Parathyroid adenoma (tissue), 2 donors: ENCODE results near the gene ITPK1.

Experiments
- H2AFZ ChIP-seq: fragments of 300-600 bp; sonication (generic); one replicate; pipeline ENCODE4 v1.7.0; 2017; ENCODE audit warnings: antibody characterized with exemption, mild to moderate bottlenecking
- H3K27ac ChIP-seq: fragments of 300-600 bp; sonication (generic); one replicate; pipeline ENCODE4 v1.7.0; 2017
- H3K27me3 ChIP-seq: fragments of 300-600 bp; sonication (generic); one replicate; pipeline ENCODE4 v1.7.0; 2017; ENCODE audit warnings: low read length; ENCODE audit not compliant: control insufficient read depth, insufficient read depth
- H3K36me3 ChIP-seq: fragments of 300-600 bp; sonication (generic); one replicate; pipeline ENCODE4 v1.7.0; 2017; ENCODE audit warnings: low read length; ENCODE audit not compliant: control insufficient read depth, insufficient read depth
- H3K4me1 ChIP-seq: fragments of 300-600 bp; sonication (generic); one replicate; pipeline ENCODE4 v1.7.0; 2017; ENCODE audit warnings: control low read depth
- H3K4me2 ChIP-seq: fragments of 300-600 bp; sonication (generic); one replicate; pipeline ENCODE4 v1.7.0; 2017; ENCODE audit warnings: low read length
- H3K4me3 ChIP-seq: fragments of 300-600 bp; sonication (generic); one replicate; pipeline ENCODE4 v1.7.0; 2017; ENCODE audit warnings: low read depth, low read length
- H3K79me2 ChIP-seq: fragments of 300-600 bp; sonication (generic); one replicate; pipeline ENCODE4 v1.7.0; 2017; ENCODE audit warnings: control low read depth
- H3K9ac ChIP-seq: fragments of 300-600 bp; sonication (generic); one replicate; pipeline ENCODE4 v1.7.0; 2017; ENCODE audit warnings: mild to moderate bottlenecking
- H3K9me3 ChIP-seq: fragments of 300-600 bp; sonication (generic); one replicate; pipeline ENCODE4 v1.7.0; 2017; ENCODE audit warnings: low read length; ENCODE audit not compliant: control insufficient read depth
- TF ChIP-seq, protein P1 (sequence below): fragments of 300-600 bp; sonication (generic); IDR thresholded peaks from one replicate; pipeline ENCODE4 v1.7.0; 2017; ENCODE audit warnings: antibody characterized with exemption, mild to moderate bottlenecking
- donor health status: primary hyperparathyroidism.

ITPK1 gene

GRCh38 chr14:93095742-93096510 lies 19.8 kb downstream of the ITPK1 start:
- no peak overlapping the region for H3K27ac ChIP-seq
- H3K4me1 ChIP-seq: no peaks in the 10 kb centered on the region
- TF ChIP-seq, protein P1, sequence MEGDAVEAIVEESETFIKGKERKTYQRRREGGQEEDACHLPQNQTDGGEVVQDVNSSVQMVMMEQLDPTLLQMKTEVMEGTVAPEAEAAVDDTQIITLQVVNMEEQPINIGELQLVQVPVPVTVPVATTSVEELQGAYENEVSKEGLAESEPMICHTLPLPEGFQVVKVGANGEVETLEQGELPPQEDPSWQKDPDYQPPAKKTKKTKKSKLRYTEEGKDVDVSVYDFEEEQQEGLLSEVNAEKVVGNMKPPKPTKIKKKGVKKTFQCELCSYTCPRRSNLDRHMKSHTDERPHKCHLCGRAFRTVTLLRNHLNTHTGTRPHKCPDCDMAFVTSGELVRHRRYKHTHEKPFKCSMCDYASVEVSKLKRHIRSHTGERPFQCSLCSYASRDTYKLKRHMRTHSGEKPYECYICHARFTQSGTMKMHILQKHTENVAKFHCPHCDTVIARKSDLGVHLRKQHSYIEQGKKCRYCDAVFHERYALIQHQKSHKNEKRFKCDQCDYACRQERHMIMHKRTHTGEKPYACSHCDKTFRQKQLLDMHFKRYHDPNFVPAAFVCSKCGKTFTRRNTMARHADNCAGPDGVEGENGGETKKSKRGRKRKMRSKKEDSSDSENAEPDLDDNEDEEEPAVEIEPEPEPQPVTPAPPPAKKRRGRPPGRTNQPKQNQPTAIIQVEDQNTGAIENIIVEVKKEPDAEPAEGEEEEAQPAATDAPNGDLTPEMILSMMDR: no peak
- H3K9ac ChIP-seq: no peak overlapping the region
- H3K9me3 ChIP-seq: no peaks in the 10 kb centered on the region
- peaks cover 75% of the 10 kb centered on the region for H3K79me2 ChIP-seq
- H3K36me3 ChIP-seq: no peaks in the 10 kb centered on the region
- H3K4me2 ChIP-seq: no peak overlapping the region
- no peaks in the 10 kb centered on the region for H3K27me3 ChIP-seq
- no peak overlapping the region for H3K4me3 ChIP-seq
- no peak overlapping the region for H2AFZ ChIP-seq

GRCh38 chr14:93094121-93094918 lies 21.4 kb downstream of the ITPK1 start:
- H3K27ac ChIP-seq: no peak overlapping the region
- no peak overlapping the region for H2AFZ ChIP-seq
- no peaks in the 10 kb centered on the region for H3K4me1 ChIP-seq
- H3K9ac ChIP-seq: no peak overlapping the region
- H3K9me3 ChIP-seq: no peaks in the 10 kb centered on the region
- TF ChIP-seq, protein P1: no peak
- H3K36me3 ChIP-seq: no peaks in the 10 kb centered on the region
- H3K27me3 ChIP-seq: no peaks in the 10 kb centered on the region
- H3K4me3 ChIP-seq: no peak overlapping the region
- no peak overlapping the region for H3K4me2 ChIP-seq
- H3K79me2 ChIP-seq: peaks cover 65% of the 10 kb centered on the region

- H3K79me2 ChIP-seq: peaks cover 58% of the 10 kb centered on the region
- no peaks in the 10 kb centered on the region for H3K27me3 ChIP-seq
- TF ChIP-seq, protein P1: no peak
- H2AFZ ChIP-seq: no peak overlapping the region
- H3K4me1 ChIP-seq: no peaks in the 10 kb centered on the region
- H3K36me3 ChIP-seq: no peaks in the 10 kb centered on the region
- H3K27ac ChIP-seq: no peak overlapping the region
- no peak overlapping the region for H3K4me3 ChIP-seq
- H3K9me3 ChIP-seq: no peaks in the 10 kb centered on the region
- no peak overlapping the region for H3K9ac ChIP-seq
- H3K4me2 ChIP-seq: no peak overlapping the region
Observed at GRCh38 chr14:93092606-93093556, 22.8 kb downstream of the ITPK1 start.

GRCh38 chr14:93091666-93092065 lies 24.1 kb downstream of the ITPK1 start:
- Histone ChIP-seq H3K4me1 (no peaks in the 10 kb centered on the region), H3K9me3 (no peaks in the 10 kb centered on the region), H3K36me3 (no peaks in the 10 kb centered on the region), H3K27ac (no peak overlapping the region), H3K79me2 (peaks cover 49% of the 10 kb centered on the region), H3K4me2 (no peak overlapping the region), H3K27me3 (no peaks in the 10 kb centered on the region), H3K9ac (no peak overlapping the region), H2AFZ (no peak overlapping the region), H3K4me3 (no peak overlapping the region)
- TF ChIP-seq, protein P1: no peak
